Adrenal gland (tissue), 5 donors: Measurements from ENCODE around the gene SSB.

Source experiments
- POLR2A ChIP-seq, 2 donors: fragments of 450-650 bp; IDR thresholded peaks; one replicate each; pipeline ENCODE4 v1.6.1; 2017; ENCODE audit warnings: antibody characterized with exemption in 2 of 2, mild to moderate bottlenecking in 2 of 2, moderate library complexity in 1 of 2
- TF ChIP-seq, protein P1 (sequence below), 6 experiments: fragments of 450-650 bp in 4 of 6; fragments of 200-600 bp in 2 of 6; sonication (generic) in 1 of 6; IDR thresholded peaks; 1 replicate in 5 of 6; 2 replicates in 1 of 6; pipeline versions ENCODE4 v1.5.1 to v1.8.0; 2016 to 2021; ENCODE audit warnings: antibody characterized with exemption in 6 of 6, mild to moderate bottlenecking in 2 of 6, moderate library complexity in 1 of 6
- donor health status: DM: no; HTN: no; CAD: no.

DNA sequence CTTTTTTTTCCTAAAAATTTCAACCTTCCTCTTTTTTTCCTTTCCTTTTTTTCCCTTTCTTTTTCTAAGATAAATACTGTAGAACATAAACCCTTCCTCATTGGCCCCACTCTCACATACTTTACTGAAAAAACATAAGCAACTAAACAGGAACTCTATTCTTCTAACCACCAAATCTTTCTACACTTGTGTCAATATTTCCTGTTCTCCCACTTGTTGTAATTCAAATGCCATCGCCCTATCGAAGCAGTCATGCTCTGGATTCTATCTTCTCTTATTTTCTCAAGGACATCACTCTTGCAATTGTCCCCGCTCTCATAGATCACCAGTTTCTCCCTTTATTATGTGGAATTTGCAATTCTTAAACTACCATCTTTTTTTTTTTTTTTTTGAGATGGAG, 20.2 kb upstream of the SSB start:
- TF ChIP-seq, protein P1, sequence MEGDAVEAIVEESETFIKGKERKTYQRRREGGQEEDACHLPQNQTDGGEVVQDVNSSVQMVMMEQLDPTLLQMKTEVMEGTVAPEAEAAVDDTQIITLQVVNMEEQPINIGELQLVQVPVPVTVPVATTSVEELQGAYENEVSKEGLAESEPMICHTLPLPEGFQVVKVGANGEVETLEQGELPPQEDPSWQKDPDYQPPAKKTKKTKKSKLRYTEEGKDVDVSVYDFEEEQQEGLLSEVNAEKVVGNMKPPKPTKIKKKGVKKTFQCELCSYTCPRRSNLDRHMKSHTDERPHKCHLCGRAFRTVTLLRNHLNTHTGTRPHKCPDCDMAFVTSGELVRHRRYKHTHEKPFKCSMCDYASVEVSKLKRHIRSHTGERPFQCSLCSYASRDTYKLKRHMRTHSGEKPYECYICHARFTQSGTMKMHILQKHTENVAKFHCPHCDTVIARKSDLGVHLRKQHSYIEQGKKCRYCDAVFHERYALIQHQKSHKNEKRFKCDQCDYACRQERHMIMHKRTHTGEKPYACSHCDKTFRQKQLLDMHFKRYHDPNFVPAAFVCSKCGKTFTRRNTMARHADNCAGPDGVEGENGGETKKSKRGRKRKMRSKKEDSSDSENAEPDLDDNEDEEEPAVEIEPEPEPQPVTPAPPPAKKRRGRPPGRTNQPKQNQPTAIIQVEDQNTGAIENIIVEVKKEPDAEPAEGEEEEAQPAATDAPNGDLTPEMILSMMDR (IDR thresholded peaks at IDR 0.05), result no peak
- TF ChIP-seq POLR2A (IDR thresholded peaks at IDR 0.05), result no peak
